ENCODE data around the gene ZNF444. TPM values are rescaled to one million over a fixed set of nuclear protein-coding genes. Genes with fewer than 3 reads are reported as not detected.

The ZNF444 gene
- polyA plus RNA-seq, 2 of the 4 experiments (the other 2 are of a cell fraction), result 16.5 to 26.2 TPM

GRCh38 chr19:56142897-56143434 is 1.9 kb downstream of the ZNF444 start:
- 67% methylated on average over 2 of the region's 4 CpGs for WGBS (ENCODE audit: missing lambda C conversion rate)
- POLR2A ChIA-PET, result no interaction called here
- no peak for DNase-seq (ENCODE audit: low read depth in 1 of 2, low spot score in 1 of 2)
- Histone ChIP-seq H3K4me2 (peak overlapping the region; percentile 79; the same call in 1 of the 3 replicates), H3K27ac (no peak overlapping the region), H3K9me3 (no peaks in the 10 kb centered on the region), H3K4me3 (no peak overlapping the region), H3K4me1 (peaks cover 16% of the 10 kb centered on the region; the same call in 2 of the 3 replicates)
- FAIRE-seq, result no peak
- TF ChIP-seq CBX2 (IDR thresholded peaks at IDR 0.05; ENCODE audit: borderline replicate concordance, low read depth), result no peak
- TF ChIP-seq MAX (IDR thresholded peaks at IDR 0.05), result no peak
- TF ChIP-seq ZNF302 (CRISPR knock-in tag; IDR thresholded peaks at IDR 0.05), result no peak
- no peak for TF ChIP-seq CHD4 (IDR thresholded peaks at IDR 0.05; ENCODE audit: borderline replicate concordance)
- no peak for TF ChIP-seq GATA3 (IDR thresholded peaks at IDR 0.05; ENCODE audit: borderline replicate concordance)
- TF ChIP-seq, protein P1, sequence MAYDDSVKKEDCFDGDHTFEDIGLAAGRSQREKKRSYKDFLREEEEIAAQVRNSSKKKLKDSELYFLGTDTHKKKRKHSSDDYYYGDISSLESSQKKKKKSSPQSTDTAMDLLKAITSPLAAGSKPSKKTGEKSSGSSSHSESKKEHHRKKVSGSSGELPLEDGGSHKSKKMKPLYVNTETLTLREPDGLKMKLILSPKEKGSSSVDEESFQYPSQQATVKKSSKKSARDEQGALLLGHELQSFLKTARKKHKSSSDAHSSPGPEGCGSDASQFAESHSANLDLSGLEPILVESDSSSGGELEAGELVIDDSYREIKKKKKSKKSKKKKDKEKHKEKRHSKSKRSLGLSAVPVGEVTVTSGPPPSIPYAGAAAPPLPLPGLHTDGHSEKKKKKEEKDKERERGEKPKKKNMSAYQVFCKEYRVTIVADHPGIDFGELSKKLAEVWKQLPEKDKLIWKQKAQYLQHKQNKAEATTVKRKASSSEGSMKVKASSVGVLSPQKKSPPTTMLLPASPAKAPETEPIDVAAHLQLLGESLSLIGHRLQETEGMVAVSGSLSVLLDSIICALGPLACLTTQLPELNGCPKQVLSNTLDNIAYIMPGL (CRISPR knock-in tag; IDR thresholded peaks at IDR 0.05; ENCODE audit: borderline replicate concordance), result no peak
- no peak for TF ChIP-seq PBX3 (IDR thresholded peaks at IDR 0.05)
- TF ChIP-seq KDM5A (IDR thresholded peaks at IDR 0.05), result no peak
- no peak for TF ChIP-seq JUNB (IDR thresholded peaks at IDR 0.05)
- CTCF ChIA-PET, result interaction anchor here (0.8 to 1.8 kb wide), 6 partner anchors 10 to 110 kb away, joined by 3 to 6 read pairs (median 4); no protein-coding TSS in a partner anchor
- ATAC-seq, result no peak

DNA sequence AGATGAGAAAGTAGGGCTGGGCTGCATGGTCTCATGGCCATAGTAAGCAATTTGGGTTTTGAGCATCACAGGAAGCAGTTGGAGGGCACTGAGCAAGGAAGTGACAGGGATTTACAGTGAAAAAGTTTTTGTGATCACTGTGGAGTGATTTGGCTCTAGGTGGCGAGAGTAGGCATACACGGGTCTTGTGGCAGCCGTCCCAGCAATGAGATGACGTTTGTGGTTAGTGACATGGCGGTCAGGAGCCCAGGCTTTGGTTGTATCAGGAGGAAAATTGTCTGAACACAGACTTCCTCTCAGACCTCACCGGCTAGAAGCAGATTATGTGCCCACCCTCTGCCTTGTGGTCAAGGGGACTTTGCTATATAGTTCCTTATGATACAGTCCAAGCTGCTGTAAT is 3.3 kb downstream of the ZNF444 start:
- no peak overlapping the region for H3K4me2 ChIP-seq
- FAIRE-seq, result no peak
- ChIA-PET POLR2A (no interaction called here), CTCF (no interaction called here)
- no peak overlapping the region for H3K4me3 ChIP-seq
- 93% methylated on average over 6 of the region's 6 CpGs for WGBS (ENCODE audit: missing lambda C conversion rate)
- H3K4me1 ChIP-seq, result peaks cover 14% of the 10 kb centered on the region; the same call in 2 of the 3 replicates
- ATAC-seq, result no peak
- no peak overlapping the region for H3K27ac ChIP-seq
- H3K9me3 ChIP-seq, result no peaks in the 10 kb centered on the region
- DNase-seq (ENCODE audit: low read depth in 1 of 2, low spot score in 1 of 2), result no peak
- TF ChIP-seq ZC3H11A (IDR thresholded peaks at IDR 0.05) (no peak), SREBF2 (IDR thresholded peaks at IDR 0.05) (no peak), REST (IDR thresholded peaks at IDR 0.05) (no peak), ZSCAN20 (CRISPR knock-in tag; IDR thresholded peaks at IDR 0.05) (no peak), RAD21 (conservative IDR thresholded peaks at IDR 0.05 in 1 of 2, IDR thresholded peaks at IDR 0.05 in 1 of 2) (no peak), SMC3 (IDR thresholded peaks at IDR 0.05) (no peak), E2F6 (IDR thresholded peaks at IDR 0.05; ENCODE audit: borderline replicate concordance, low read depth) (no peak), CEBPB (IDR thresholded peaks at IDR 0.05) (no peak), GATA3 (IDR thresholded peaks at IDR 0.05; ENCODE audit: borderline replicate concordance) (no peak), MAZ (IDR thresholded peaks at IDR 0.05; ENCODE audit: borderline replicate concordance, low read depth, low read length) (no peak), MYC (IDR thresholded peaks at IDR 0.05; ENCODE audit: borderline replicate concordance, low read length) (no peak), HOXB5 (CRISPR knock-in tag; IDR thresholded peaks at IDR 0.05) (no peak), ZFP36 (IDR thresholded peaks at IDR 0.05; ENCODE audit: borderline replicate concordance, partially characterized antibody) (no peak), EHF (CRISPR knock-in tag; IDR thresholded peaks at IDR 0.05) (no peak), EP300 (IDR thresholded peaks at IDR 0.05) (no peak), HEYL (CRISPR knock-in tag; IDR thresholded peaks at IDR 0.05) (no peak), RCOR1 (IDR thresholded peaks at IDR 0.05; ENCODE audit: low read depth, low read length) (no peak)
- TF ChIP-seq, protein P1 (CRISPR knock-in tag; IDR thresholded peaks at IDR 0.05; ENCODE audit: borderline replicate concordance), result no peak
- TF ChIP-seq, protein P2, sequence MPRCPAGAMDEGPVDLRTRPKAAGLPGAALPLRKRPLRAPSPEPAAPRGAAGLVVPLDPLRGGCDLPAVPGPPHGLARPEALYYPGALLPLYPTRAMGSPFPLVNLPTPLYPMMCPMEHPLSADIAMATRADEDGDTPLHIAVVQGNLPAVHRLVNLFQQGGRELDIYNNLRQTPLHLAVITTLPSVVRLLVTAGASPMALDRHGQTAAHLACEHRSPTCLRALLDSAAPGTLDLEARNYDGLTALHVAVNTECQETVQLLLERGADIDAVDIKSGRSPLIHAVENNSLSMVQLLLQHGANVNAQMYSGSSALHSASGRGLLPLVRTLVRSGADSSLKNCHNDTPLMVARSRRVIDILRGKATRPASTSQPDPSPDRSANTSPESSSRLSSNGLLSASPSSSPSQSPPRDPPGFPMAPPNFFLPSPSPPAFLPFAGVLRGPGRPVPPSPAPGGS (IDR thresholded peaks at IDR 0.05), result no peak

Measured in A549 (cell line).